Measurements from ENCODE around the gene ABCA10. TPM values are rescaled to one million over a fixed set of nuclear protein-coding genes. Genes with fewer than 3 reads are reported as not detected.
"Not testable (repeated sequence)": the region's sequence is repeated elsewhere in the genome, so short reads cannot be mapped to it uniquely, and the experiment has no call there.

The ABCA10 gene
- total RNA-seq, 1 experiment from 2014 or later, result 0.06 TPM

DNA sequence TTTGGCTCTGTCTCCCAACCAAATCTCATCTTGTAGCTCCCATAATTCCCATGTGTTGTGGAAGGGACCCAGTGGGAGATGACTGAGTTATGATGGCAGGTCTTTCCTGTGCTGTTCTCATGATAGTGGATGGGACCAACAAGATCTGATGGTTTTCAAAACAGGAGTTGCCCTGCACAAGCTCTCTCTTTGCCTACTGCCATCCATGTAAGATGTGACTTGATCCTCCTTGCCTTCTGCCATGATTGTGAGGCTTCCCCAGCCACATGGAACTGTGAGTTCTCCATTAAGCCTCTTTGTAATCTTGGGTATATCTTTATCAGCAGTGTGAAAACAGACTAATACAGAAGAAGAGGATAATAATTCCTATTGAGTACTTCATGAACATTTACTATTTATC lies 60.0 kb downstream of the ABCA10 start:
- DNase-seq (ENCODE audit: low read depth), result not testable (repeated sequence)

GRCh38 chr17:69166957-69167356 lies 61.7 kb downstream of the ABCA10 start:
- DNase-seq (ENCODE audit: low read depth), result no peak

GRCh38 chr17:69164206-69164605 lies 64.4 kb downstream of the ABCA10 start:
- no peak for DNase-seq (ENCODE audit: low read depth)

GRCh38 chr17:69159418-69159817 lies 69.2 kb downstream of the ABCA10 start:
- no peak for DNase-seq (ENCODE audit: low read depth)

- DNase-seq (ENCODE audit: low read depth), result no peak
Measured at GRCh38 chr17:69154267-69154666, 74.4 kb downstream of the ABCA10 start.

DNA sequence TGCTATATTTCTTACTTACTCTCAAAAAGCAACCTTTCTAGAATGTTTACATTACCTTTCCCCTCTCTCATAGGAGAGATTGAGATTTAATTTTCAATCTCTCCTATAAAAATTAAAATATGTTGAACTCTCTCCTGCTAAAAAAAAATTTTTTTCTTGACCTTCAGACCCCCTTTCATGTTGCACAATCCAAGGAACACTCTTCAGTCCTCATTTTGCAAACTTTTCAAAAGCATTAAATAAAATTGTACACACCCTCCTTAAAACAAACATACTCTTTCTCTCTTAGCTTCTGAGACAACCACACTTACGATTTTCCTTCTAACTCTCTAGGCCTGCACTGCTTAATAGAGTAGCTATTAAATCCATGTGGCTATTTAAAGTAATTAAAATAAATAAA lies 78.3 kb downstream of the ABCA10 start:
- no peak for DNase-seq (ENCODE audit: low read depth)

- DNase-seq (ENCODE audit: low read depth), result no peak
Measured at GRCh38 chr17:69147460-69147859, 81.2 kb downstream of the ABCA10 start.

- DNase-seq (ENCODE audit: low read depth), result no peak
Measured at GRCh38 chr17:69144331-69145255, 84.0 kb downstream of the ABCA10 start.

GRCh38 chr17:69143683-69144231 lies 84.9 kb downstream of the ABCA10 start:
- DNase-seq (ENCODE audit: low read depth), result no peak

DNA sequence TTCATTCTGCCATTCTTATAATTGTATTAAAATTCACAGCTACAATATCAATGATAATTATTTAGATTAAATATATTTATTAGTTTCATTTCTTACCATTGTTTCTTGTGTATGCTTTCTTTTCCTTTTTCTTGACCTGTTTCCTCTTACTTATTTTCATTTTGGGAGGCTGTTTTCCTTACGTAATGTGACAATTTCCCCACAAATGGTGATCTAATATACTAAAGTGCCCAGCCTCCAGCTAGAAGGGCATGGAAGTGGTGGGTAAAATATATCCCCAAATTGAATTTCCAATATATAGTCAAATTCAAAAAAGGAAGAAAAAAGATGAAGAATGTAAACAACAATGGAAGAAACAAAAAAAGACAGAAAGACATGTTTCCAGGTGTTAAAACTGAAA lies 85.5 kb downstream of the ABCA10 start:
- DNase-seq (ENCODE audit: low read depth), result no peak

DNA sequence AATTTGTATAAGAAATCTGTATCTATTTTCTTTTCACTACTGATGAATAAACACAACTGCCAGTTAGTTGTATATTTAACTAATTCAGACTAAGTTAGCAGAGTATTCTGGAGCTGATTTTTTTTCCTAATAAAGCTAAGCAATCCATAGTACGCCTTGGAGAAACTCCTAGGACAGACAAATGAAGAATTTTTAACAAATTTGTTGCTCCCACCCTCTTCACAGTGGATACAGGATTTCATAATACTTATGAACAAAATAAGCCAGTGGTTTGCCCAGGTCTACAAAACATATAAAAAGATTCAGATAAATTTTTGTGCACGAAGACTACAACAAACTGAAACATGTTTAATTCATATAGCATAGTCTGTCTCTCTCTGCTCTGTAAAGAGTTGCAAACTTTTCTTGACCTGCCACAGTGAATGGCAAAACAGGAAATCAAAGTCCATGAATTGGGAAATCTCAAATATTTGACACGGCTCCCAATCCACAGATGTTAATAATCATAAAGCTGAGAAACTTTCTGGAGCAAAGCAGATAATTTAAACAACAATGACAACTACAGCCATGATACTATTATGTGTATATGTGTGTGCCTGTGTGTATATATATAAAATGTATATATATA lies 86.3 kb downstream of the ABCA10 start:
- no peak for DNase-seq (ENCODE audit: low read depth)

GRCh38 chr17:69141431-69142174 lies 87.0 kb downstream of the ABCA10 start, which contains the start of gene ABCA6:
Gene ABCA6 (minus strand): TSS chr17:69141895. CDS start chr17:69140703, 1,192 bp downstream.
- DNase-seq (ENCODE audit: low read depth), result no peak

- DNase-seq (ENCODE audit: low read depth), result no peak
Measured at GRCh38 chr17:69134112-69134511, 94.5 kb downstream of the ABCA10 start.

DNA sequence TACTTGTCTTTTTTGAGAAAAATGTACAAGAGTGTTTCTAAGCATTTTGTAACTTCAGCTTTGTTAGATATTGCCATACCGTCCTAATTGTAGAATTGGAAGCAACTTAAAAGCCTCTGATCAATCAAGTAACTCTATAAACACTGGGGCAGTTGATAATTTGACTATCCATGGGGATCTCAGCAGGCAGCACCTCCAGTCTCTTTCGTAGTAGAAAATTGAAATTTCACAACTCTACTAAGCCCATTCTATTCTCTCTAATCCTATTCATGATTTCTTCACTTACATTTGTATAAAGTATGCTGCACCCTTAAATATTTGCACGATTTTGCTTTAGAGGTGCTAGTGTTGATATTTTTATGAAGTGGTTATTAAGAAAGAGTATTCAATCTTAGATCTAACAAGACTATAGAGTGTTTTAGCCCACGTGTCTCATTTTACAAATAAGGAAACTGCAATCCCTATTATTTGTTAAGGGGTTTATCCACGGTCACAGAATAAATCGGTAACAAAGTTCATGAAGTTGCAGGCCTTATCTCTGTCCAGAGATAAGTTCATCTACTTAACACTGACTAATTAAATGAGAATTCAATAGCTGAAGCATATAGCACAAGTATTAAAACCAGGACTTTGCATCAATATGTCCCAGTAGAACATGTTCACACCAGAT lies 97.9 kb downstream of the ABCA10 start:
- DNase-seq (ENCODE audit: low read depth), result no peak

- DNase-seq (ENCODE audit: low read depth), result no peak
Measured at GRCh38 chr17:69123626-69124025, 105.0 kb downstream of the ABCA10 start.

DNA sequence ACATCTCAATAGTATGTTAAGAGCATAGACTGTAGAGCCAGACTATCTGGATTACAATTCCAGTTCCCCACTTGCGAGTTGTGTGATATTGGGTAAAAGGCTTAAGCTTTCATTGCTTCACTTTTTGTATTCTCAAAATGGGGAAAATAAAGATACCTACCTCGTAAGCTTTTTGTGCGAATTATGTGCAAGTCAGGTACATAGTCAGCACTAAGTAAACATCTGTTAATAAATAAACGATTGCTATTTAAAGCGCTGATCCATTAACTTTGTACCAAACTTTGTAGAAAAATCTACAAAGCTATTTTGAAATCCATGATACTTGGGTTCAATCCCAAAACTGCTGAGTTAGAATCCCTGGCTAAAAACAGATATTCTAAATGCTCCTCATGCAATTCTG lies 106.6 kb downstream of the ABCA10 start:
- no peak for DNase-seq (ENCODE audit: low read depth)

DNA sequence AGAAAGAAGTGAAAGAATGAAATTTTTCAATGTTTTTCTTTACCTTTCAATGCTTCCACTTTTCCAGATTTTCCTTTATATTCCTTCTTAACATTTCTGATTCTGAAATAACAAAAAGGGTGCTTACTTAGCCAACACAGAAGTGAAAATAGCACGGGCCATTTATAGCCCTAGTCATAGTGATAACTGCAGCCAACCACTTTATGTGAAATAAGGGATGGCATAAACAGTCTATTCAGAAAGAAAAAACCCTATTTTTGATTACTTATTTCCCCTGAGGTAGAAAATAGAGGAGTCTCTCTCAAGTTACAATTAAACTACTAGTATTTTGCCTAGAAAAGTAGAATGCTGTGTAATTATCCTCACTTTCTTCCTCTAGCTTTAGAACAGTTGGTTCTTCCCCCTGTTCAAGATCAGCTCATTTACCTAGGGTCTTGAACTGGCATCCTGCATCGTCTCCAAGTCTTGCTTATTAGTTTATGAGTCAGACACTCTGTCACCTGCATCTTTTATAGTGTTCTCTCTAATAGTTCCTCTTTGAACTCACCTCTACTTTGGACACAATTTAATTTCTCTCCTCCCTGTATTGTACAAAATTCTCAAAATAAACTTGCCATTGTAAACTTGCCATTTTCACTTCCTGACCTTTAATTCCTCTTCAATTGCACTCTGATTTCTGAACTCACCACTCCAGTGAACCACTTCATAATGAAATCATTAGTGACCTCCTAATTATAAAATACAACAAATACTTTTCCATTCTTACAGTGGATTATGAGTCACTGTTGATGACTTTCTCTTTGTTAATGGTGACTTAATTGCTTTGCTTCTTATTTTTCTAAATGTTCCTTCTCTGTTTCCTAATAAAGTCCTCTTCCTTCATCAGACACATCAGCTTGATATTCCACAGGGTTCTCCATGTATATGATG lies 110.5 kb downstream of the ABCA10 start:
- DNase-seq (ENCODE audit: low read depth), result no peak

- no peak for DNase-seq (ENCODE audit: low read depth)
Measured at GRCh38 chr17:69111794-69112193, 116.8 kb downstream of the ABCA10 start.

GRCh38 chr17:69105907-69106730 lies 122.5 kb downstream of the ABCA10 start:
- no peak for DNase-seq (ENCODE audit: low read depth)

Measured in Daoy (cell line).